H9 (cell line): Measurements from ENCODE around the gene ACMSD. TPM values are rescaled to one million over a fixed set of nuclear protein-coding genes. Genes with fewer than 3 reads are reported as not detected.

Source experiments
- DNase-seq: peaks from one replicate; pipeline ENCODE4 v3.0.0-alpha.2; 2017
- H2AFZ ChIP-seq: one replicate; pipeline ENCODE4 v1.6.1; 2013; ENCODE audit warnings: mild to moderate bottlenecking, low read length, control low read depth, moderate library complexity
- H2AK5ac ChIP-seq: 2 replicates; pipeline ENCODE4 v1.6.1; 2013; ENCODE audit warnings: low read length, control low read depth, mixed read lengths; ENCODE audit not compliant: insufficient read length
- H2BK120ac ChIP-seq: one replicate; pipeline ENCODE4 v1.6.1; 2013; ENCODE audit warnings: low read depth, mild to moderate bottlenecking, low read length, control low read depth, inconsistent platforms; ENCODE audit not compliant: poor library complexity, severe bottlenecking
- H2BK12ac ChIP-seq: 2 replicates; pipeline ENCODE4 v1.6.1; 2013; ENCODE audit warnings: low read length, control low read depth, mixed read lengths, low read depth; ENCODE audit not compliant: insufficient read length
- H2BK15ac ChIP-seq: 2 replicates; pipeline ENCODE4 v1.6.1; 2013; ENCODE audit warnings: low read depth, low read length, control low read depth
- H2BK20ac ChIP-seq: one replicate; pipeline ENCODE4 v1.6.1; 2013; ENCODE audit warnings: low read depth, mild to moderate bottlenecking, low read length, control low read depth, inconsistent platforms; ENCODE audit not compliant: poor library complexity, severe bottlenecking
- H2BK5ac ChIP-seq: 2 replicates; pipeline ENCODE4 v1.6.1; 2013; ENCODE audit warnings: low read length, control low read depth, mixed read lengths; ENCODE audit not compliant: insufficient read length
- H3K14ac ChIP-seq: 2 replicates; pipeline ENCODE4 v1.6.1; 2013; ENCODE audit warnings: low read length, control low read depth; ENCODE audit not compliant: insufficient read depth
- H3K18ac ChIP-seq: 2 replicates; pipeline ENCODE4 v1.6.1; 2013; ENCODE audit warnings: low read depth, mild to moderate bottlenecking, mixed read lengths, low read length, control low read depth; ENCODE audit not compliant: insufficient read length
- H3K23ac ChIP-seq: 2 replicates; pipeline ENCODE4 v1.6.1; 2013; ENCODE audit warnings: low read length, control low read depth, mixed read lengths, low read depth; ENCODE audit not compliant: insufficient read length
- H3K23me2 ChIP-seq: 2 replicates; pipeline ENCODE4 v1.6.1; 2013; ENCODE audit warnings: low read depth, mild to moderate bottlenecking, mixed read lengths, low read length, control low read depth; ENCODE audit not compliant: insufficient read length, poor library complexity, severe bottlenecking
- H3K27ac ChIP-seq: 2 replicates; pipeline ENCODE4 v1.5.1; 2013; ENCODE audit warnings: low read length, control low read depth, mixed read lengths, low read depth; ENCODE audit not compliant: insufficient read length
- H3K27me3 ChIP-seq: 2 replicates; pipeline ENCODE4 v1.6.1; 2013; ENCODE audit warnings: low read length, control low read depth, inconsistent platforms; ENCODE audit not compliant: insufficient read depth
- H3K4ac ChIP-seq: 2 replicates; pipeline ENCODE4 v1.6.1; 2013; ENCODE audit warnings: low read depth, mild to moderate bottlenecking, control low read depth, inconsistent platforms, low read length, moderate library complexity
- H3K4me1 ChIP-seq: 2 replicates; pipeline ENCODE4 v1.6.1; 2013; ENCODE audit warnings: low read length, control low read depth, inconsistent platforms; ENCODE audit not compliant: insufficient read depth
- H3K4me2 ChIP-seq: 2 replicates; pipeline ENCODE4 v1.6.1; 2013; ENCODE audit warnings: low read length, control low read depth, mixed read lengths; ENCODE audit not compliant: insufficient read length, insufficient read depth
- H3K56ac ChIP-seq: 2 replicates; pipeline ENCODE4 v1.6.1; 2013; ENCODE audit warnings: low read depth, mild to moderate bottlenecking, mixed read lengths, low read length, control low read depth; ENCODE audit not compliant: insufficient read length
- H3K79me1 ChIP-seq: 2 replicates; pipeline ENCODE4 v1.6.1; 2013; ENCODE audit warnings: low read depth, mild to moderate bottlenecking, moderate library complexity, low read length, control low read depth, inconsistent platforms; ENCODE audit not compliant: insufficient read depth, poor library complexity, severe bottlenecking
- H3K79me2 ChIP-seq: 2 replicates; pipeline ENCODE4 v1.6.1; 2013; ENCODE audit warnings: low read length, control low read depth, inconsistent platforms; ENCODE audit not compliant: insufficient read depth
- H3K9ac ChIP-seq: 2 replicates; pipeline ENCODE4 v1.6.1; 2013; ENCODE audit warnings: low read length, control low read depth, mixed read lengths; ENCODE audit not compliant: insufficient read length; ENCODE audit errors: extremely low read depth
- H3K9me3 ChIP-seq: one replicate; pipeline ENCODE4 v1.6.1; 2013; ENCODE audit warnings: low read depth, low read length, inconsistent platforms; ENCODE audit not compliant: control insufficient read depth
- H3T11ph ChIP-seq: one replicate; pipeline ENCODE4 v1.6.1; 2013; ENCODE audit warnings: mild to moderate bottlenecking, low read length, control low read depth, inconsistent platforms
- H4K20me1 ChIP-seq: one replicate; pipeline ENCODE4 v1.6.1; 2013; ENCODE audit not compliant: control insufficient read depth, insufficient read length, insufficient read depth
- H4K5ac ChIP-seq: 2 replicates; pipeline ENCODE4 v1.6.1; 2013; ENCODE audit warnings: low read depth, mild to moderate bottlenecking, mixed read lengths, low read length, control low read depth; ENCODE audit not compliant: insufficient read length
- H4K8ac ChIP-seq: replicated peaks from 2 replicates; pipeline ENCODE4 v1.6.1; 2013; ENCODE audit warnings: low read length, control low read depth, mixed read lengths, low read depth; ENCODE audit not compliant: insufficient read length
- H4K91ac ChIP-seq: 2 replicates; pipeline ENCODE4 v1.6.1; 2013; ENCODE audit warnings: low read depth, mild to moderate bottlenecking, moderate library complexity, mixed read lengths, low read length, control low read depth; ENCODE audit not compliant: insufficient read length
- H3K27ac Mint-ChIP-seq, 3 experiments: 2 replicates in 2 of 3; 3 replicates in 1 of 3; pipeline ENCODE4 v1.8.0; 2020 to 2021; ENCODE audit warnings: mixed read lengths in 3 of 3, mild to moderate bottlenecking in 1 of 3, moderate library complexity in 1 of 3
- H3K27me3 Mint-ChIP-seq: 2 replicates; pipeline ENCODE4 v1.8.0; 2021; ENCODE audit warnings: low read depth, mild to moderate bottlenecking, moderate library complexity, mixed read lengths
- H3K36me3 Mint-ChIP-seq, 3 experiments: 2 replicates in 2 of 3; 3 replicates in 1 of 3; pipeline ENCODE4 v1.8.0; 2020 to 2021; ENCODE audit warnings: low read depth in 3 of 3, mixed read lengths in 3 of 3; ENCODE audit not compliant: insufficient read depth in 1 of 3
- H3K4me1 Mint-ChIP-seq, 2 experiments: 2 replicates each; pipeline ENCODE4 v1.8.0; 2020; ENCODE audit warnings: mixed read lengths in 2 of 2
- H3K4me3 Mint-ChIP-seq, 2 experiments: 2 replicates in 1 of 2; 3 replicates in 1 of 2; pipeline ENCODE4 v1.8.0; 2020 to 2021; ENCODE audit warnings: mild to moderate bottlenecking in 2 of 2, mixed read lengths in 2 of 2, moderate library complexity in 1 of 2
- H3K9me3 Mint-ChIP-seq, 2 experiments: 2 replicates in 1 of 2; 3 replicates in 1 of 2; pipeline ENCODE4 v1.8.0; 2020; ENCODE audit warnings: mild to moderate bottlenecking in 2 of 2, mixed read lengths in 2 of 2, moderate library complexity in 1 of 2
- CTCF ChIP-seq: fragments of 200-600 bp; sonication (generic); conservative IDR thresholded peaks from 3 replicates; pipeline ENCODE4 v1.8.0; 2021; ENCODE audit warnings: antibody characterized with exemption, mild to moderate bottlenecking
- WGBS: extraction: QIAGEN DNeasy Blood & Tissue Kit; methylation state at CpG from one replicate; pipeline ENCODE4 v1.1.7; 2013; ENCODE audit warnings: missing lambda C conversion rate, low lambda C conversion rate, mixed read lengths; ENCODE audit not compliant: insufficient read length; ENCODE audit errors: extremely low coverage; 5-methylcytosine and 5-hydroxymethylcytosine counted together
- total RNA-seq: library from RNA; stranded (reverse); gene quantifications from 2 replicates; pipeline ENCODE4 v1.2.1, GENCODE V29; 2021

ACMSD gene
- total RNA-seq, 1 experiment from 2014 or later: not detected

- Mint-ChIP-seq H3K27me3 (no peaks in the 10 kb centered on the region), H3K9me3 (no peaks in the 10 kb centered on the region), H3K4me1 (peaks cover 14 to 18% of the 10 kb centered on the region in 2 experiments), H3K36me3 (peaks cover 21 to 46% (median 36%) of the 10 kb centered on the region in 3 experiments; a peak in 6 of 7 replicates), H3K27ac (peak overlapping the region in 1 of 3 experiments; percentile 50; a peak in 1 of 7 replicates), H3K4me3 (no peak overlapping the region)
- no peak overlapping the region for H3K18ac ChIP-seq
- H2BK15ac ChIP-seq: no peak overlapping the region
- no peak overlapping the region for H4K91ac ChIP-seq
- H3K27me3 ChIP-seq: no peaks in the 10 kb centered on the region
- H3K9ac ChIP-seq: no peak overlapping the region
- H3K4ac ChIP-seq: no peak overlapping the region
- no peak overlapping the region for H2BK20ac ChIP-seq
- H4K8ac ChIP-seq: no peak overlapping the region
- no peak overlapping the region for H3T11ph ChIP-seq
- H2BK5ac ChIP-seq: no peak overlapping the region
- no peak overlapping the region for H2AK5ac ChIP-seq
- H4K5ac ChIP-seq: no peak overlapping the region
- no peaks in the 10 kb centered on the region for H4K20me1 ChIP-seq
- H3K9me3 ChIP-seq: no peaks in the 10 kb centered on the region
- no peak overlapping the region for H3K27ac ChIP-seq
- H2BK12ac ChIP-seq: no peak overlapping the region
- H3K23me2 ChIP-seq: no peaks in the 10 kb centered on the region
- no peak overlapping the region for H3K4me2 ChIP-seq
- H3K56ac ChIP-seq: no peak overlapping the region
- no peak for DNase-seq
- no peaks in the 10 kb centered on the region for H3K4me1 ChIP-seq
- peaks cover 2% of the 10 kb centered on the region for H3K79me1 ChIP-seq
- no peak for TF ChIP-seq CTCF
- no peak overlapping the region for H3K23ac ChIP-seq
- no CpG with 5 or more reads among the region's 1 CpG for WGBS
- peaks cover 33% of the 10 kb centered on the region; the same call in 1 of the 2 replicates for H3K79me2 ChIP-seq
- H3K14ac ChIP-seq: no peak overlapping the region
- H2BK120ac ChIP-seq: no peak overlapping the region
- no peak overlapping the region for H2AFZ ChIP-seq
Measured at GRCh38 chr2:134934641-134935040, 96.2 kb downstream of the ACMSD start.
